HL-60 (cell line): ENCODE results near the gene FCN1.
"Not testable (repeated sequence)": the region's sequence is repeated elsewhere in the genome, so short reads cannot be mapped to it uniquely, and the experiment has no call there.

Experiments used
- DNase-seq, 2 experiments: peaks; one replicate each; pipeline ENCODE4 v3.0.0-alpha.2; 2010 to 2020; ENCODE audit warnings: low read depth in 1 of 2, low spot score in 1 of 2
- H3K27ac ChIP-seq: fragments of 250-450 bp; sonication (Bioruptor Pico); replicated peaks from 2 replicates; pipeline ENCODE4 v1.5.1; 2020; ENCODE audit warnings: mild to moderate bottlenecking, moderate library complexity
- H3K27me3 ChIP-seq: fragments of 250-450 bp; sonication (Bioruptor Pico); 2 replicates; pipeline ENCODE4 v1.5.1; 2021; ENCODE audit warnings: mild to moderate bottlenecking, moderate library complexity; ENCODE audit not compliant: insufficient read depth, poor library complexity, severe bottlenecking
- H3K4me3 ChIP-seq: replicated peaks from 2 replicates; pipeline ENCODE4 v1.5.1; 2011; ENCODE audit warnings: mild to moderate bottlenecking, control low read depth, low read length; ENCODE audit not compliant: insufficient read depth
- CTCF ChIP-seq: IDR thresholded peaks from one replicate; pipeline ENCODE4 v1.5.1; 2011; ENCODE audit warnings: low read length, control low read depth, inconsistent platforms; ENCODE audit not compliant: insufficient read depth
- GABPA ChIP-seq: IDR thresholded peaks from 2 replicates; pipeline ENCODE4 v1.6.1; 2012; ENCODE audit warnings: low read depth
- POLR2AphosphoS5 ChIP-seq: IDR thresholded peaks from 2 replicates; pipeline ENCODE4 v1.6.1; 2012; ENCODE audit warnings: low read depth
- SPI1 ChIP-seq: IDR thresholded peaks from 2 replicates; pipeline ENCODE4 v1.6.1; 2012; ENCODE audit warnings: low read depth, mild to moderate bottlenecking, borderline replicate concordance
- TF ChIP-seq, protein P1 (sequence below): IDR thresholded peaks from 2 replicates; pipeline ENCODE4 v1.6.1; 2012; ENCODE audit warnings: low read depth; ENCODE audit not compliant: insufficient replicate concordance

Gene FCN1

GRCh38 chr9:134957945-134958227, 40.2 kb upstream of the FCN1 start:
- no peak overlapping the region for H3K4me3 ChIP-seq
- no peak for DNase-seq

GRCh38 chr9:134957165-134957944, 39.6 kb upstream of the FCN1 start:
- no peak overlapping the region for H3K4me3 ChIP-seq
- no peaks in the 10 kb centered on the region for H3K27me3 ChIP-seq
- no peak for TF ChIP-seq CTCF
- TF ChIP-seq SPI1: no peak
- TF ChIP-seq, protein P1, sequence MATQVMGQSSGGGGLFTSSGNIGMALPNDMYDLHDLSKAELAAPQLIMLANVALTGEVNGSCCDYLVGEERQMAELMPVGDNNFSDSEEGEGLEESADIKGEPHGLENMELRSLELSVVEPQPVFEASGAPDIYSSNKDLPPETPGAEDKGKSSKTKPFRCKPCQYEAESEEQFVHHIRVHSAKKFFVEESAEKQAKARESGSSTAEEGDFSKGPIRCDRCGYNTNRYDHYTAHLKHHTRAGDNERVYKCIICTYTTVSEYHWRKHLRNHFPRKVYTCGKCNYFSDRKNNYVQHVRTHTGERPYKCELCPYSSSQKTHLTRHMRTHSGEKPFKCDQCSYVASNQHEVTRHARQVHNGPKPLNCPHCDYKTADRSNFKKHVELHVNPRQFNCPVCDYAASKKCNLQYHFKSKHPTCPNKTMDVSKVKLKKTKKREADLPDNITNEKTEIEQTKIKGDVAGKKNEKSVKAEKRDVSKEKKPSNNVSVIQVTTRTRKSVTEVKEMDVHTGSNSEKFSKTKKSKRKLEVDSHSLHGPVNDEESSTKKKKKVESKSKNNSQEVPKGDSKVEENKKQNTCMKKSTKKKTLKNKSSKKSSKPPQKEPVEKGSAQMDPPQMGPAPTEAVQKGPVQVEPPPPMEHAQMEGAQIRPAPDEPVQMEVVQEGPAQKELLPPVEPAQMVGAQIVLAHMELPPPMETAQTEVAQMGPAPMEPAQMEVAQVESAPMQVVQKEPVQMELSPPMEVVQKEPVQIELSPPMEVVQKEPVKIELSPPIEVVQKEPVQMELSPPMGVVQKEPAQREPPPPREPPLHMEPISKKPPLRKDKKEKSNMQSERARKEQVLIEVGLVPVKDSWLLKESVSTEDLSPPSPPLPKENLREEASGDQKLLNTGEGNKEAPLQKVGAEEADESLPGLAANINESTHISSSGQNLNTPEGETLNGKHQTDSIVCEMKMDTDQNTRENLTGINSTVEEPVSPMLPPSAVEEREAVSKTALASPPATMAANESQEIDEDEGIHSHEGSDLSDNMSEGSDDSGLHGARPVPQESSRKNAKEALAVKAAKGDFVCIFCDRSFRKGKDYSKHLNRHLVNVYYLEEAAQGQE: no peak
- TF ChIP-seq GABPA: no peak
- TF ChIP-seq POLR2AphosphoS5: no peak
- no peak for DNase-seq
- no peak overlapping the region for H3K27ac ChIP-seq

More at GRCh38 chr9:134957945-134958227, 40.2 kb upstream of the FCN1 start:
- no peak overlapping the region for H3K27ac ChIP-seq
- no peaks in the 10 kb centered on the region for H3K27me3 ChIP-seq
- TF ChIP-seq POLR2AphosphoS5 (no peak), GABPA (no peak), SPI1 (no peak), CTCF (no peak)
- TF ChIP-seq, protein P1: no peak

GRCh38 chr9:134956387-134956786, 38.7 kb upstream of the FCN1 start:
- not testable (repeated sequence) for H3K27me3 ChIP-seq, H3K27ac ChIP-seq, H3K4me3 ChIP-seq, DNase-seq

- no peak overlapping the region for H3K4me3 ChIP-seq
- no peak for DNase-seq
- no peaks in the 10 kb centered on the region for H3K27me3 ChIP-seq
- TF ChIP-seq SPI1 (no peak), POLR2AphosphoS5 (no peak), CTCF (no peak), GABPA (no peak)
- TF ChIP-seq, protein P1: no peak
- H3K27ac ChIP-seq: no peak overlapping the region
Measured at GRCh38 chr9:134955801-134956200, 38.1 kb upstream of the FCN1 start.
